Left renal cortex interstitium (tissue), 4 donors: ENCODE measurements around the gene PASD1. TPM values are rescaled to one million over a fixed set of nuclear protein-coding genes. Genes with fewer than 3 reads are reported as not detected.
"Not testable (repeated sequence)": the region's sequence is repeated elsewhere in the genome, so short reads cannot be mapped to it uniquely, and the experiment has no call there.

Experiments used
- DNase-seq, 4 donors: peaks; one replicate each; pipeline ENCODE4 v3.0.0-alpha.2; 2013; ENCODE audit warnings: low read depth in 4 of 4, low spot score in 2 of 4, missing footprints in 1 of 4
- polyA plus RNA-seq, 4 donors: library from polyadenylated mRNA; unstranded; fragments of 120-200 nt; gene quantifications; one replicate each; pipeline ENCODE4 v1.2.1, GENCODE V29; 2013; ENCODE audit not compliant: insufficient read length in 4 of 4

PASD1 gene, protein sequence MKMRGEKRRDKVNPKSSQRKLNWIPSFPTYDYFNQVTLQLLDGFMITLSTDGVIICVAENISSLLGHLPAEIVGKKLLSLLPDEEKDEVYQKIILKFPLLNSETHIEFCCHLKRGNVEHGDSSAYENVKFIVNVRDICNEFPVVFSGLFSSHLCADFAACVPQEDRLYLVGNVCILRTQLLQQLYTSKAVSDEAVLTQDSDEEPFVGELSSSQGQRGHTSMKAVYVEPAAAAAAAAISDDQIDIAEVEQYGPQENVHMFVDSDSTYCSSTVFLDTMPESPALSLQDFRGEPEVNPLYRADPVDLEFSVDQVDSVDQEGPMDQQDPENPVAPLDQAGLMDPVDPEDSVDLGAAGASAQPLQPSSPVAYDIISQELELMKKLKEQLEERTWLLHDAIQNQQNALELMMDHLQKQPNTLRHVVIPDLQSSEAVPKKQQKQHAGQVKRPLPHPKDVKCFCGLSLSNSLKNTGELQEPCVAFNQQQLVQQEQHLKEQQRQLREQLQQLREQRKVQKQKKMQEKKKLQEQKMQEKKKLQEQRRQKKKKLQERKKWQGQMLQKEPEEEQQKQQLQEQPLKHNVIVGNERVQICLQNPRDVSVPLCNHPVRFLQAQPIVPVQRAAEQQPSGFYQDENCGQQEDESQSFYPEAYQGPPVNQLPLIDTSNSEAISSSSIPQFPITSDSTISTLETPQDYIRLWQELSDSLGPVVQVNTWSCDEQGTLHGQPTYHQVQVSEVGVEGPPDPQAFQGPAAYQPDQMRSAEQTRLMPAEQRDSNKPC
- polyA plus RNA-seq, result not detected

DNA sequence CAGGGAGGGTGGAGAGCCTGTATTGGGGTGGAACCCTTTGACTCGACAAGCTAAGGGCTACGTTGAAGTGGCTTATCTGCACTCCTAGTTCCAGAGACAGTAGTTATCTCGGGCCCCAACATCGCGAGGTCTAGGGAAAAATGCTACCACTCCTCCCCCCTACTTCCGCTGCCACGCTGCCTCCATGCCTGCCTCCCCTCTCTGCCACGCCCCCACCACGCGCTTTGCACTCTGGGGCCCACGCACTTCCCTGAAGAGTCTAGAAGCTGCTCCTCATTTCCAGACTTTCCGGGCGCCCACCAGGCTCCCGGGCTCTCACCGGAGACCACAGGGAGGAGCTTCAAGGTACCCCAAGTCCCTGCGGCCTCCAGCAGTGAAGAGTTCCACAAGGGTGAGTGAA, at the start of gene PASD1:
Gene PASD1 (plus strand): TSS at position 227 of the 400 bp plus-strand sequence. CDS start 37,879 bp downstream, outside the sequence.
- no peak for DNase-seq

DNA sequence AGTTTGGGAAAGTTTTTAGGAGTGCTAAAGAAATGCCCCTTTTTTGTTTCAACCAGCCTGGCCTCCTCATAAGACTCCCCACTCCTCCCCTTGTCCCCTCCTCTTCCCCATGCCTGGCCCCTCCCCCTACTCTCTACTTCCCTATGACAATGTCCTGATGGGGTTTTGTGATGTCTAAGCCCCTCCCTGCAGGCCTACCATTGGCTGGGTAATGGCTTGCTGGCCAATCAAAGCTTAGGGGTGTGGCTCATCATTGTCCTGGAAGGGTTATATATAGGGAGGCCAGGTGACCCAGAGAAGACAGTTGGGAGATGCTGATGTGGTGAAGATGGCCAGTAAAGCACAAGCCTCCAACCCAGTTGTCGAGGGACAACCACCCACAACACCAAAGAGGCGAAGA, 48.2 kb upstream of the PASD1 start:
- DNase-seq, result no peak

DNA sequence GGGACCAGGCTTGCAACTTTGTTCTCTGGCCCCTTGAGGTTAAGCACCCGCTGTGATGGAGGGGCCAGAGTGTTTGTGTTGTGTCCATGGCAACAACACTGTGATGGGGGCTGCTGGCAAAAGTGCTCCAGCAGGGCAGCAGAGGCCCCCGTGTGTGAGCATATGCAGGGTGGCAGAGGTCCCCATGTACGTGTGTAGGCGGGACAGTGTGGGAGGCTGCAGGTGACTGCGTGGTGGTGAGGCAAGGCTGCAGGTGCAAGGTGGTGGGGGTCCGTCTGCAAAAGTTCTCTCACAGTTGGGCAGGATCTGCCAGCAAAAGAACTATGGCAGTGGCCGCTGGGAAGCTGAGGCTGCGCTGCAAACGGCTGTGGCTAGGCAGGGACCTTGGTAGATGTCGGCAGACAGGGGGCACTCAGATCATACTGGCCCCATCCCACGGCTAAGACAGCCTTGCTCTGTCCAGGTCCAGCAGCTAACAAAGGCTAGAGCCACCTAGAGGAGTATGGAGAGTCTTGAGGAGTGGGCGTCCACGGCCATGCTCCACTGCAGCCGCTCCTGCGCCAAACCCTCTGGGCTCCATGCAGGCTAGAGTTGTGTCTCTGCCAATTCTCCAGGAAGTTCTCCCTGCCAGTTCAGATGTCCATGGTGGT, 46.8 kb upstream of the PASD1 start:
- DNase-seq, result no peak

DNA sequence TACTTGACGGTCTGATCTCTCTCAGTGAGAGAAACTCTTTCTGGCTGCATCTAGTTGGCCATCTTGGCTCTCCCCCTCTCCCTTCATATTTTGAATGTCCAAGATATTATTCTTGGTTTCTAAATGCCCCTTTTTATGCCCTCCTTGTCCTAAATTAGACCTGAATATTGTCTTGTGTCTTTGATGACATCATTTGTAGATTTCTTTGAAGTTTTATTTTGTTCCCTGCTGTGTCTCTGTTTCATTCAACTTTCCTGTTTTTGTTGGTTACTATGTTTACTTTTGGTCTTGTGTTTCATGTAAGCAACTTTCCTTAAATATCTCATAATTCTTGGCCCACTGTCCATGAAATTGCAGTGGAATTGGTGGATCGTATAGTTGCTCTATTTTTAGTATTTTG, 46.1 kb upstream of the PASD1 start:
- no peak for DNase-seq

DNA sequence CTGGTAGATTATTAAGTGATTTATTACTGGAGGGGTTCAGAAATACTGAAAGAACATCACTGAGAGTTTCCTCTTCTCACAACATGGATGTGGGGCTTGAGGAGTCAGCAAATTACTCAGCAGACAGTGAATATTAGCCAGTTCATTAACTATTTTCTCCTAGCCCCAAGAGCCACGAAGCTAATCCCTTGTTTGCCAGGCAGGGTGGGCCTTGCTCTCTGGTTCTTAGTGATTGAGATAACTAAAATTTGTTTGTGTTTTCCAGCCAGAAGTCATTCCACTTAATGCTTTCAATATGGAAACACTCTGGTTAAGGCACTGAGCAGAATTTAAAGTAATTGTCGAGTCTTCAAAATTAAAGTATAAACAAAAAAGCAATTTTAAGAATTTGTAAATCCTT, 40.1 kb upstream of the PASD1 start:
- DNase-seq, result no peak

DNA sequence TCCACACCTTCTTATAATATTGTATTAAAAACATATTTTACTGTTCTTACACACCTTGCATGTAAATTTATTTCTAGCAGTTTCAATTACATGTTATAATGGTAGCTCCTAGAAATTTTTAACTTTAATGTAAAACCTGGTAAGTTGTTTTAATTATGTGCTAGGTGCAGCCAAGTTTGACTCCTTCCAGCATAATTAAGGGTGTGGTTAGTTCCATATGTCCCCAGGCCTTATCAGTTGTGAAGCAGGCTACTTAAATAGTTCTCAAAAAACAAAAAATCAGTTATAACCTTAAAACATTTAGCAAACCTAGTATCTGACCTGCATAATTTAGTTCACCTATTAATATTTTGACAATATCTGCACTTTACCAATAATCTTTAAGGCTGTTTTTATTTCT, 26.9 kb upstream of the PASD1 start:
- no peak for DNase-seq

DNA sequence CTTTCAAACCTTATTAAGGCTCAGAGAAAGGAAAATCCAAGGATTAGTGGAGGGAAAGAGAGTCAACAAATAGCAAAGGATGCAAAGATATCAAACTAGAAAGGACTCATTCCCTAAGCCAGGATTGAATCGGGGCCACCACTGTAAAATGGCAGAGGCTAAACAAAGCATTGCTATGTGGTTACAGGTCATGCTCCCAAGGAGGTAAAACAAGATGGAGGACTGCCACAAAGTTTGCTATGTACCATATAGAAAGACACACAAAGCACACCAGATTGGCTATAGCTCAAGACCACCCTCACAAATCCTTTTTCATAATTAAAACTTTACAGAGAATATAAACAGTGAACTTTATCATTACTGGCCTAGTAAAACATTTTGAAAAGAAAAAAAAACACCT, 25.9 kb upstream of the PASD1 start:
- DNase-seq, result no peak

DNA sequence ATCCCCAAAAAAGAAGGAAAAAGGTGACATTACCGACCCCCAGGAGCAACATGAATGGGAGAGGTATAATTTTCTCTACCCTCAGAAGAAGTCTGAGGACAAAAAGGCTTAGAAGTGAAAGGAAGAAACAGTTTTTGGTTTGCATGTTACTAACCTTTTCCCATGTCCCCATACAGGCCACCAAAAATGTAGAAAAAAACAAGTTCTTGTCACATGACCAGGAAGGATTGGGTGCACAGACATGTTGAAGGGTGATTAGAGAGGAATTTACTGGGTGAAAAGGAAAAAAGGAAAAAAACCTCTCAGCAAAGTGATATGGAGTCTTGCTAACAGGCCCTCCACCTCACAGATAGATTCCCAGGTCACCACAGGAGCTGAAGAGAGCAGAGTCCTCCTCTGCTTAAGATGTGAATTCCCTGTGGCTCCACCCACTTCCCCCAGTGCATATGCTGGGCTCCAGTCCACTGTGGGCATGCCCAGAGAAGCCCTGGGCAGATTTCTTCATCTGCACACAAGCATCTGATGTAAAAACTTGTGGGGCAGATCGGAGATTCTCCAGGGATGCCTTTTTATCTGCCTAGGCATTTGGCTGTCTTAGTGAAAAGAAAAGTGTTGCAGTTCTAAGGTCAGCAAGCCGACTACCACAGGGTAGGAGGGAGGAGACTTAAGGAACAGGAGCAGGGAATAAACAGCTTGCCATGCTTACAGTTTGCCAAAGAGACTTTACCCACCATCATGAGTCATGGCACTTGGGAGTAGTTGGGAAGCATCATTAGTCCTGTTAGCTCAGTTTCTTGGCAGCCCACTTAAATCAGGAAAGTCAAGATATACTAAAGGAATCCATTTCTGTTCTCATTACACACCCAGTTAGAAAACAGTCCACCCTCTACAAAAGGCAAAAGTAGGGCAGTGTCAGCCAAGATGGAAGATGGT, 25.0 kb upstream of the PASD1 start:
- DNase-seq, result no peak

DNA sequence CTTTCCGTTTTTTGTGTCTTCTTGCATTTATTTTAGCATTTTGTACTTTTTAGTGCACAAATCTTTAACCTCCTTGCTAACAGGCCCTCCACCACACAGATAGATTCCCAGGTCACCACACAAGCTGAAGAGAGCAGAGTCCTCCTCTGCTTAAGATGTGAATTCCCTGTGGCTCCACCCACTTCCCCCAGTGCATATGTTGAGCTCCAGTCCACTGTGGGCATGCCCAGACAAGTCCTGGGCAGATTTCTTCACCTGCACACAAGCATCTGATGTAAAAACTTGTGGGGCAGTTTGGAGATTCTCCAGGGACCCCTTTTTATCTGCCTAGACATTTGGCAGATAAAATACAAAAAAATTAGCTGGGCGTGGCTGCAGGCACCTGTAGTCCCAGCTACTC, 19.8 kb upstream of the PASD1 start:
- no peak for DNase-seq

DNA sequence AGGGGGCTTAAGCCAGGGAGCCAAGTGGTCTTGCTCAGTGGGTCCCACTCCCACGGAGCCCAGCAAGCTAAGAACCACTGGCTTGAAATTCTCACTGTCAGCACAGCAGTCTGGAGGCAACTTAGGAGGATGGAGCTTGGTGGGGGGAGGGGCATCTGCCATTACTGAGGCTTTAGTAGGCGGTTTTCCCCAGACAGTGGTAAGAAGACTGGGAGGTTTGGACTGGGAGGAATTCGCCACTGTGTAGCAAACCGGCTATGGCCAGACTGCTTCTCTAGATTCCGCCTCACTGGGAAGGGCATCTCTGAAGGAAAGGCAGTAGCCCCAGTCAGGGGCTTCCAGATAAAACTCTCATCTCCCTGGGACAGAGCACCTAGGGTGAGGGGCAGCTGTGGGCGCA, 17.2 kb upstream of the PASD1 start:
- DNase-seq, result not testable (repeated sequence)

DNA sequence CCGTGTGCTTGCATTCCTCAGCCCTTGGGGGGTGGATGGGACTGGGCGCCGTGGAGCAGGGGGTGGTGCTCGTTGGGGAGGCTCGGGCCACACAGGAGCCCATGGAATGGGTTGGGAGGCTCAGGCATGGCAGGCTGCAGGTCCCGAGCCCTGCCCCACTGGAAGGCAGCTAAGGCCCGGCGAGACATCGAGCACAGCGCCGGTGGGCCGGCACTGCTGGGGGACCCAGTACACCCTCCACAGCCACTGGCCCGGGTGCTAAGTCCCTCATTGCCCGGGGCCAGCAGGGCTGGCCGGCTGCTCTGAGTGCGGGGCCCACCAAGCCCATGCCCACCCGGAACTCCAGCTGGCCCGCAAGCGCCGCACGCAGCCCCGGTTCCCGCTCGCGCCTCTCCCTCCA, 12.3 kb upstream of the PASD1 start:
- DNase-seq, result not testable (repeated sequence)

DNA sequence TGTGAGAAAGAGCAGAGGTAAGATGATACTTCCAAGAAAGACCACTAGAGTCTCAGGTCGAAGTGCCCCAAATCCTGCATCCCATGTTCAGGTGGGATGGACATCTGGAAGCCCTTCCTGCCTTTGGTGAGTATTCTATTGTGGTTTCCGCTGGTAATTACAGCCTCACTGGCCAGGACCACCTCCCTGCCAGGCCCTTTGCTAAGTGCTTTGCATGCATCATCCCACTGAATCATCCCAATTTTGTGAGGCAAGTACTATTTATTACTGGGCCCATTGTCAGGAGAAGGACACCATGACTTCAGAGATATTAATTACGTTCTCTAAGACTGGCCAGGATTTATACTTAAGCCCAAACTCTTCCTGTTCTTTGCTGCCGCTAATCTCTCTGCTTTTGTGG, 10.7 kb upstream of the PASD1 start:
- DNase-seq, result no peak

DNA sequence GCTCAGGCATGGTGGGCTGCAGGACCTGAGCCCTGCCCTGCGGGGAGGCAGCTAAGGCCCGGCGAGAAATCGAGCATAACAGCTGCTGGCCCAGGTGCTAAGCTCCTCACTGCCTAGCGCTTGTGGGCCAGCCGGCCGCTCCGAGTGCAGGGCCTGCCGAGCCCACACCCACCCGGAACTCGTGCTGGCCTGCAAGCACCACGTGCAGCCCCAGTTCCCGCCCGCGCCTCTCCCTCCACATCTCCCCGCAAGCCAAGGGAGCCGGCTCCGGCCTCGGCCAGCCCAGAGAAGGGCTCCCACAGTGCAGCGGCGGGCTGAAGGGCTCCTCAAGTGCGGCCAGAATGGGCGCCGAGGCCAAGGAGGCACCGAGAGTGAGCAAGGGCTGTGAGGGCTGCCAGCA, 8.2 kb upstream of the PASD1 start:
- not testable (repeated sequence) for DNase-seq

DNA sequence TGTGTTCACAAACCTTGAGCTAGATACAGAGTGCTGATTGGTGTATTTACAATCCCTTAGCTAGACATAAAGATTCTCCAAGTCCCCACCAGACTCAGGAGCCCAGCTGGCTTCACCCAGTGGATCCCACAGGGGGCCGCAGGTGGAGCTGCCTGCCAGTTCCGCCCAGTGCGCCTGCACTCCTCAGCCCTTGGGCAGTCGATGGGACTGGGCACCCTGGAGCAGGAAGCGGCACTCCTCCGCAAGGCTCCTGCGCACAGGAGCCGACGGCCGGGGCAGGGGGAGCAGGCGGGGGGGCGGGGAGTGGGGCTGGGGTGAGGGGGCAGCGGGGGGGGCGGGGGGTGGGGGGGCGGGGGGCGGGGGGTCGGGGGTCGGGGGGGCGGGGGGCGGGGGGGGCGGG, 990 bp upstream of the PASD1 start:
- DNase-seq, result not testable (repeated sequence)

DNA sequence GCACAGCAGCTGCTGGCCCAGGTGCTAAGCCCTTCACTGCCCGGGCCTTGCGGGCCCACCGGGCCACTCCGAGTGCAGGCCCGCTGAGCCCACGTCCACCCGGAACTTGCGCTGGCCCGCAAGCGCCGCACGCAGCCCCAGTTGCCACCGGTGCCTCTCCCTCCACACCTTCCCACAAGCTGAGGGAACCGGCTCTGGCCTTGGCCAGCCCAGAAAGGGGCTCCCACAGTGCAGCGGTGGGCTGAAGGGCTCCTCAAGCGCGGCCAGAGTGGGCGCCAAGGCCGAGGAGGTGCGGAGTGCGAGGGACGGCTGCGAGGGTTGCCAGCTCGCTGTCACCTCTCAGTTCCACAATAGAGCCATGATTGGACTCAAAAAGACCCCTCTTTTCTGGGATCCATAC, 472 bp upstream of the PASD1 start:
- DNase-seq, result not testable (repeated sequence)

DNA sequence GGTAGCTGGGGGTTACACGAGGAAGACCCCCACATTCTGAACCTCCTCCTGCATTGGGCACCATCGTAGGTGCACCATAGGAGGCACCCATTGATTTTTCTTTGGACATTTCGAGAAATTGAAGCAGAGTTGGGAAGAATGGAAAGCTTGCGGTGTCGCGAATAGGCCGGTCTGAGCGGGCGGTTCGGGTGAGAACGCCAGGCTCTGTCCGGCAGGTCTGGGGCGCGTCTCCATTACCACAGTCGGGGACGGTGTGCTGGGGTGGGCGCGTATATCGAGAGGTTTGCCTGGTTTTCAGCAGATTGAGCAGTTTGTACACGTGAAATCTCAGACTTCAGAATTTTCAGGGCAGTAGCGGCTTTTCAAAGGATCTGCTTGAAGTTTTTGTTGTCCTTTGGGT, 560 bp downstream of the PASD1 start:
- DNase-seq, result no peak

DNA sequence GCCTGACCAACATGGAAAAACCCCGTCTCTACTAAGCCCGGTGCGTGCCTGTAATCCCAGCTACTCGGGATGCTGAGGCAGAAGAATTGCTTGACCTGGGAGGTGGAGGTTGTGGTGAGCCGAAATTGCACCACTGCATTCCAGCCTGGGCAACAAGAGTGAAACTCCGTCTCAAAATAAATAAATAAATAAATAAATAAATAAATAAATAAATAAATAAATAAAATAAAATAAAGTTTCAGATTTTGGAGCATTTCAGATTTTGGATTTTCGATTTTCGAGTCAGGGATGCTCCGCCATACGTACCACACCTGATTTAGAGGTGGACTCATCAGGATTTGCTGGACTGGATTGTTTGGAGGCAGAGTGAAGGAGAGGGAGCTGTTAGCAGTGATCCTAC, 3.4 kb downstream of the PASD1 start:
- DNase-seq, result not testable (repeated sequence)

DNA sequence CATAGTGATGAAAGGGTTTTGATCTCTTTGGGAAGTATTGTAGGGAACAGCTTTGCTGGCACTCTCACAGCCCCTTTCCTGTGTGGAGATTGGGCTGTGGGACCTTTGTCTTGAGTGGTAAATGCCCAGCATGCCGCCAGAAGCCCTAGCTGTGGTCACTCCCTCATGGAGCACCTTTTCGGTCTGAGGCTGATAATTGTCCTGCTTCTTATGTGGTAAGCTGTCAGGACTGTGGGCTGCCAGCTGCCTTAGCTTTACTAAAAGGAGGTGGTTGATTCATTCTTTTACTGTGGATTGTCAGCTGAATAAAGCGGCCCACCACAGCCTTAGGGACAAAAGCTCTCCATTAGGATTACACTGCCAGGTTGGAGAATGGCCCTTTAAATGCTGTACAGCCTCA, 7.1 kb downstream of the PASD1 start:
- no peak for DNase-seq

DNA sequence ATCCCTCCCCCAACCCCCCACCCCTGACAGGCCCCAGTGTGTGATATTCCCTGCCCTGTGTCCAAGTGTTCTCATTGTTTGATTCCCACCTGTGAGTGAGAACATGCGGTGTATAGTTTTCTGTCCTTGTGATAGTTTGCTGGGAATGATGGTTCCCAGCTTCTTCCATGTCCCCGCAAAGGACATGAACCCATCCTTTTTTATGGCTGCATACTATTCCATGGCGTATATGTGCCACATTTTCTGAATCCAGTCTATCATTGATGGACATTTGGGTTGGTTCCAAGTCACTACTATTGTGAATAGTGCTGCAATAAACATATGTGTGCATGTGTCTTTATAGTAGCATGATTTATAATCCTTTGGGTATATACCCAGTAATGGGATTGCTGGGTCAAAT, 29.9 kb downstream of the PASD1 start:
- DNase-seq, result not testable (repeated sequence)

DNA sequence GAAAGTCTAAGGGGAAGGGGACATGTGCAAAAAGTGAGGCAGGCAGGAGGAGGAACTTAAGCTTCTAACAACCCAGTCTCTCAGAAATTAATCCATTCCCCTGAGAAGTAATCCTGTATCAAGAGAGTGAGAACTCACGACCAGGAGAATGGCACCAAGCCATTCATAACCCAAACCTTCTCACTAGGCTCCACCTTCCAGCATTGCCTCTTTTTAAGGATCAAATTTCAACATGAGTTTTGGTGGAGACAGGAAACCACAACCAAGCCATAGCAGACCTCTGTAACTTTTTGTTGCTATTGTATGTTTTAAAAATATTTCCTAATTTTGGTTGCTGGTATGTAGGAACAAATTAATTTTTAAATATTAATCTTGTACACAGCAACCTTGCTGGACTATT, 32.8 kb downstream of the PASD1 start:
- no peak for DNase-seq
